Lung microvascular endothelial cell (primary cell): Measurements from ENCODE around the gene ITGAE. TPM values are rescaled to one million over a fixed set of nuclear protein-coding genes. Genes with fewer than 3 reads are reported as not detected.

Experiments
- DNase-seq, 2 donors: peaks; one replicate each; pipeline versions ENCODE4 v3.0.0 to v3.0.0-alpha.2; 2010; ENCODE audit warnings: low read depth in 2 of 2
- total RNA-seq: library from RNA; depleted of rRNA; stranded (reverse); fragments of >200 nt; gene quantifications from 2 replicates; pipeline ENCODE4 v1.2.1, GENCODE V29; 2014

The ITGAE gene
- total RNA-seq, 1 donor from 2014 or later: 12.3 TPM

DNA sequence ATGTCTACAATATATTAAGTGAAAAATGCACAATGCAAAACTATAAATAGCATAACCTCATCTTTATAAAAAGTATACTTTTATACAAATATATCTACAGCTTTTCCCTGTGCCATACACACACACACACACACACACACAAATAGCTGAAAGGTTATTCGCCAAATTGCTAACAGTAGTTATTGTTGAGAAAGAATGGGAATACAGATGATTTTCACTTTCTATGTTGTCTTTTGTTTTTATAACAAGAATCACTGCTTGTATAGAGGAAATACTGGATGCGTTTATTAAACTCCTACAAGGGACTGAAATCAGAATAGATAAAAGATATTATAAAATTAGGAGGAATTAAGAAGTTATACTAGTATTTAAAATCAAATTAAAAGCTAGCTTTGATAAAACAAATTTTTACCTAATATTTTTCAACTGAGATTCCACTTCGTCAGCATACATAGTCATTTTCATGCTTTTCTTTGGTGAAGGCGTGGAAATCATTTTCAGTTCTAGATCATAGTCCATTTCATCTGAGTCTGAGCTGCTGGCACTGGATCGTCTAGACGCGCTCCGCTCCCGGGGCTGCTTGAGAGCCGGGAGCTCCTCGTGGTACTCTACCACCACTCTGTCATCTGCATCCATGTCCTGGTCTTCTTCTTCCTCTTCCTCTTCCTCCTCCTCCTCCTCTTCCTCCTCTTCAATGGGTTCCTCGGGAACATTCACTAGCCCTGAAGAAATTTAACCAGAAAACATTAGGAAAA is 17.0 kb upstream of the ITGAE start:
- peak in 1 of 2 donors; percentile 30 for DNase-seq

DNA sequence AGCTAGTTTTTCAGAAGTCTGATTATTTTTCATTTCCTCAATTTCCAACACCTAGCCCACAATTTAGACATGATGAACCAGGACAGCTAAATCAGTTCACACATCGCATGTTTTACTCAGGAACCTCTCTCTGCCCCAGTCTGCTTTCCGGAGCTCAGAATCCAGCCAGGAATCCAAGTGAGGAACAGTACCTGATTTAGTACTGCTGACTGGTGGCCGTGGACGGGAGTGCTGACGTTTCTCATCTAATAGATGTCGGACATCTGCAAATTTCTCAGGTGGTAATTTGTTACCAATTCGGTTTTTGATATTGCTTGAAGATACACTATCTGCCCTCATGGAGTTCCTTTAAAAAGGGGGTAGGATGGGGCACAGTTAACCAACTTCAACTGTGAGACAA is 14.9 kb upstream of the ITGAE start:
- DNase-seq: no peak

DNA sequence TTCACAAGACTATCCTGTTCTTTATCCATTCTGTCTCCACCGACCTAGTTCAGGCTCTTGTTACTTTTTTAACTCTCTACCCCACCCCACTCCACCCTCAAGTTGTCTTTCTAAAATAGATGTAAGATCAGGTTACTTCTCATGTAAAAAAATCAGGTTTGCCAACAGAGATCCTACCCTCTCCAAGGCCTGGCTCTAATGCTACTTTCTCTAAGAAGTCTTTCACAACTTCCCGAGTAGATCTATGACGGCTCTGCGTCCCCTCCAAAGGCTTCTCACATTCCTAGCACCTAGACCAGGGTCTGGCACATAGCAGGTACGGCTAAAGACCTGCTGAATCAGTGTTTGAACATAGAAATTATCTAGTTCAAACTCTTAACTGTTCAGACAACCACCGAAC is 14.1 kb upstream of the ITGAE start:
- DNase-seq: no peak

DNA sequence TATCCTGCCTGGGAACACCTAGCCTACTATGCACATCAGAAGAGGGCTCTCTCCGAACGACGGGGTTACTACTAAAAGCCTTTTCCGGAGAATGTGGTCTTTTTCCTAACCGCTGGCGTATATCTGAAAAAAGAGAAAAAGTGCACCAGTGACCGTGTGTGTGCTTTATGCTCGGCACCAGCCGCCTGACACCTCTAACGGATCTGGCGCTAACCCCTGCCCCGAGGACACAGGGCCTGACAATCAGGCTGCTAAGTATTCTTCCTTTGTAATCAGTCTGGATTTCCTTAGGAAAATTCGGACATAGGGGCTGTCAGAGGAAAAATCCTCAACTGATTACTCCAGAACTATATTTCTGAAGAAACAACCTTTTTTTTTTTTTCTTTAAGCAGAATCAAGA is 13.4 kb upstream of the ITGAE start:
- no peak for DNase-seq

DNA sequence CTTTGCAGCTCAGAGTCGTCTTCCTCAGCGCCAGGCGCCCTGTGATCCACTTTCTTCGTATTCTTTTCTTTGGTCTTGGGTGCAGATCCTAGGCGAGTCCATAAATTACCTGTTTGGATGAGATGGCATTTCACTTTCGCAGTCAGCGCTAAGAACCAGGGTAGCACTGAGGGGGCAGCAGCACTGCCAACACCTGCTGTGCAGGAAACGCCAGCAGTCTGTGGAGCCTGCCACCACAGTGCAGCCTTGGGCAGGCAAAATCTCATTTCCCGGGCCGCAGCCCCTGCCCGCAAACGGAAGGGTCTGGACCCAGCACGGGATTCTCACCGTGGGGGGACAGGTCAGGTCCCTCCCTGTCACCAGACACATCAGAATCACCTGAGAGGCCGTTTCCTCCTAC is 12.2 kb upstream of the ITGAE start:
- DNase-seq: no peak

DNA sequence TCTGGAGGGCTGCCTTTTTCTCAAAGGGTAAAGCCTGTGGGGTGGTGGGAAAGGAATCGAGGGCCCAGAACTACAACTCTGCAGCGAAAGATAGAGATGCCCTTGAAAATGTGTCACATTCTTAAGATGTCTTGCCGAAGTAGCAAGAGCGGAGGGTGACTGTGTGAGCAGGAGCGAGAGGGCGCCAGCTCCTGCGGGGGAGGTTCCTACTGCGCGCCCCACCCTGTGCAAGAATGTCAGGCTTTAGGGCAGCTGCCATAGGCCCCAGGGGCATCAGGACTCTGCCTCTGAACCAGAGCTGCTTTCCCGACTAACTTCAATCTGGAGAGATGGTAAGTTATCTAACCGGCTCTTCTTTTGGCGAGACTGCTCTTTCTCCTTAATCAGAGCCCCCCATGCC is 11.8 kb upstream of the ITGAE start:
- DNase-seq: no peak

DNA sequence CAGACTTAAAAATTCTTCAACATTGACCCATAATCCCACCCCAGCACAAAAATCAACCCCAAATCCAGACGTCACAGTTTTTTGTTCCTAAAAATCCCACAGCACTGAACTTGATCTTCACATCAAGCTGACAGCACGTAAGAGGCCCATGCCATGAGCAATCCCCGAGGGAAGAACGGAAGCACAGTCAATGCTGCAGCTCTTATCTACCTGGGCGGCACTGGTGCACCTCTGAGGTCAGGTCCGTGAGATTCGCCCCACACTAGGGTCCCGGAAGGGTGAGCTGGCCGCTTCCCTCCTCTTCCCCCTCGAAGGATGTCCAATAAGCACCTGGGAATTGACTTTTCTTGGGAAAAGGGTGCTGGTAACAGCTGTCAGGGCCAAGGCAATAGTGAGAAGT is 11.3 kb upstream of the ITGAE start:
- DNase-seq: no peak

DNA sequence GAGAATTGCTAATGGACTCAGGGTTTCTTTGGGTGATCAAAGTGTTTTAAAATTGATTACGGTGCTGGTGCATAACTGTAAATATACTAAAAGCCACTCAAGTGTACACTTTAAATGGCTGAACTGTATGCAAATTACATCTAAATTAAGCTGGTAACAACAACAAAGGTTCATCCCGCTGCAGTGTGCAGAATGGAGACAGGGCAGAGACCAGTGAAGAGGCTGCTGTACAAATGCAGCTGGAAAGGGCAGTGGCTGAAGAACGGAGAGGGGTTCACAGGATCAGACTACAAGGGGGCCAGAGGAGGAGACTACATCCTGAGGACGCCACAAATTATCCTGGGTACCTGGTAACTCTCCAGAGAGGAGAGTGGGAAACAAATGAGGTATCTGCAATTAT is 9.0 kb upstream of the ITGAE start:
- DNase-seq: no peak

DNA sequence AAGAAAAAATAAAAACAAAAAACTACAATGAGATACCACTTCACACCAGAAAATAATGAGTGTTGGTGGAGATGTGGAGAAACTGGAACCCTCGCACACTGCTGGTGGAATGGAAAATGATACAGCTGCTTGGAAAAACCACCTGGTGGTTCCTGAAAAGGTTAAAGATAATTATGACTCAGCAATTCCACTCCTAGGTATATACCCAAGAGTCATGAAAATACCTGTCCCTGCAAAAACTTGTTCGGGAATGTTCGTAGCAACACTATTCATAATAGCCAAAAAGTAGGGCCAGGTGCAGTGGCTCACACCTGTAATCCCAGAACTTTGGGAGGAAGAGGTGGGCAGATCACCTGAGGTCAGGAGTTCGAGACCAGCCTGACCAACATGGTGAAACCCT is 8.1 kb upstream of the ITGAE start:
- no peak for DNase-seq

DNA sequence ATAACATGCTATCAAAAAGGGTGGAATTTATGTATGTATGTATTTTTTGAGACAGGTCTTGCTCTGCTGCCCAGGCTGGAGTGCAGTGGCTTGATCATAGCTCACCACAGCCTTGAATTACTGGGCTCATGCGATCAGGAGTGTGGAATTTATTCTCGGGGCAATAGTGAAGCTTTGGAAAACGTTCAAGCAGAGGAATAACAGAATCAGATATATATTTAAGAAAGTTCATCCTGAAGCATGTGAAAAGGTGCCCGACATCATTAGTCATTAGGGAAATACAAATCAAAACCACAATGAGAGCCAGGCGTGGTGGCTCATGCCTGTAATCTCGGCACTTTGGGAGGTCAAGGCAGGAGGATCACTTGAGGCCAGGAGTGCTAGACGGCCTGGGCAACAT is 7.7 kb upstream of the ITGAE start:
- no peak for DNase-seq

DNA sequence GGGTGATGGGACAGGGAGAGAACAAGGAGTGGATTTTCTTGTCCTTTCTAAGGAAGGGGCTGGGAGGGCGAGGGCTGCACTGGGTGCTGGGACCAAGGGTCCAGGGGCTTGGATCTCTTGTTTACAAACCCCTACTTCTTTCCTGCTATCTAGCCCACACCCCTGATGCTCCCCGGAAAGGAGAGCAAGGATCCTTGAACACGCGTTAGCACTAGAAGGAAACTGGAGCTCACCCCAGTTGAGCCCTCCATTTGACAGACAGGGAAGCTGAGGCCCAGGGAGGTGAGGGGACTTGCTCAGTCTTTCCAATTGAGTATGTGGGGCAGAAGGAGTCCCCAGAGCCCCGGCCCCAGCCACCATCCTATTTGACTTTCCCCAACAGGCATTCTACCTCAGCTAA is 4.6 kb upstream of the ITGAE start:
- no peak for DNase-seq

DNA sequence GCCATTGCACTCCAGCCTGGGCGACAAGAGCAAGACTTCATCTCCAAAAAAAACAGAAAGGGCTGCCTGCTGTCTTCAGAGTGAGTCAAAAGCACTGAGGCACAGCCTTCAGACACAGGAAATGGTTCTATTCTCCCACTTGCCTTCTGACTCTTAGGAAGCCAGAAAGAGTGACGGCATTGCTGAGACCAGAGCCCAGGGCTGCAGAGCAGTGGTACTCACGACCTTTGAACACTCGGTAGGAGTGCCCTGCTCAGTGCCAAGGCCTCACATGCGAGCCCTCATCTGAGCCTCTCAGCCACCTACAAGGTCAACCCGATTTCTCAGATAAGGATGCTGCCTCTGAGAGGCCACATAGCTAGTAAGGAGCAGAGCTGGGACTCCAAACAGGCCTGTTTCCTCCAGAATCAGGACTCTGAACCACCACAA is 3.5 kb upstream of the ITGAE start:
- DNase-seq: peak in 1 of 2 donors; percentile 58

DNA sequence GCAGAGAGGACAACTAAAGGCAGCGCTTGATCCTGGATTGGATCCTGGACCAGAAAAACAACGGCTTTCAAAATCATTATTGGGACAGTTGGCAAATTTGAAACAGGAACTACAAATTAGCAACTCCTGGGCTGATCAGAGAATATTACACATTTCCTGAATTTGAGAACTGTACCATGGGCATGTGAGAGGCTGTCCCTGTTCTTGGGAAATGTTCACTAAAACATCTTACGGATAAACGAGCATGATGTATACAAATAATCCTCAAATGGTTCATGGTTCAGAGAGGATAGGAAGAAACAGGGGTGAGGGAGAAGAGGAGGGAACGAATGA is 2.3 kb upstream of the ITGAE start:
- no peak for DNase-seq

DNA sequence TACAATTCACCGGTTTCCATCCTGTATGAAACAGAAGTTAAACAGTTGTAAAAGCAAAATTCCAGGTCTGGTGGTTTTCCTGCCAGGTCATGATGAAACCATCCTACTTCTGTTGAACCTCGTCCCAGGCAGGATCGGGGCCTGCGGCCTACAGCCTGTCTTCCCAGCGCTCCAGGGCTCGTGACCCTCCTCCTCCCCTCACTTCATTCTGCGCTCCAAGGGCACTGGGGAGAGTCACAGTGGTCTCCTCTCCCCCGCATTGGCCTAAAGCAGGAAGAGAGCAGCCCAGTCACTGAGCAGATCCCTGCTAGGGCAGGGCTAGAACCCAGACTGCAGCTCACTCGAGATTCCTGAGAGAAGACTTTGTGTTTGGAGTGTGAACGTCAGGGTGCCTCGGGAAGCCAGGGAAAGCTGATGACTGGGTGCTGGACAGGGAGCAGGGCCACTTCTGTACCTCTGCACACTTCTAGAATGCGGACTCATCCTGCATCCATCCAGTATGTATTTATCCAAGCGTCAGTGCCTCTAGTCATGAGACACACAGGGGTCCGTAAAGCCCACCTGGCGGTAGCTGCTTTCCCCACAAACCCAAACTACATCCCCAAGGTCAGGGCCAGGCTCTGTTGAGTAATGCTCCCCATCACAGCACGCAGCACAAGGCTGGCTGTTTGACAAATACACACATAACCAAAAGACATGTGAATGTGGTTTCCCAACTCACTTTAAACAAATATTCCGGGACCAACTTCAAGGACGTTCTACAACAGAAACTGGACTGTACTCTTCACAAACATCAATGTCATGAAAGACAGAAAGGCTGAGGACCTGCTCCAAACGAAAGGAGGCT is 1.7 kb upstream of the ITGAE start:
- no peak for DNase-seq

DNA sequence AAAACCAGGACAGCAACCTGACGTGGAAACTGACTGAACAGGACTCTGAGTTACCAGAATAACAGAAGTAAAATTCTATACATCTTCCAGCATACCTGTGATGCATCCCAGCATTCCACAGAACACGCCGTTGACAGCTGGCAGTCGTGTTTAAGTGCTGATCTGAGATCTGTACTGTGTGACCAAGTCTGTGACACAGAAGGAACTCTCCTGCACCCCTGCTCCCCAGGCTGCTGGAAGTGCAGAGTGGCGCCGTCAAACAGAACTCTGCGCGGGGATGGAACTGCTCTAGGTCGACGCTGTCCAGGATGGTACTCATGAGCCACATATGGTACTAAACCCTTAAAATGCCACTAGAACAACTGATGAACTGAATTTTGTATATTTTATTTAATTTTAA is 804 bp upstream of the ITGAE start:
- DNase-seq: no peak

DNA sequence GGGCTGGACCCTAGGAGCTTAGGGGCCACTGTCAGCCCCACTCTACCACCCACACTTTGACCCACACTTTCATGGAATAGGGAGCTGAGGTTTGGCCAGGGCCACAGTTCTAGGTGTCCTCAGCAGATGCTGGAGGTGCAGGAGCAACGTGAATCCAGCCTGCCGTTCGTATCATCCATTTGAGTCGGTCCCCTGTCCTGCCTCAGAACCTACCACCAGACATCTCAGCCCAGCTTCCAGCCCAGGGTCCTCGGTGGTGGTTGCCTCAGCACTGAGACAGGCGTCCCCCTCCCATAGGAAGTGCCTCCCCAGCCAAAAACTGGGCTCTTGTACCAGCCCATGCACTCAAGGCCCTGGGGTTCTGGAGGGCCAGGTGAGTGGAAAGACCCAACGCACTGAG is 359 bp upstream of the ITGAE start:
- DNase-seq: no peak

DNA sequence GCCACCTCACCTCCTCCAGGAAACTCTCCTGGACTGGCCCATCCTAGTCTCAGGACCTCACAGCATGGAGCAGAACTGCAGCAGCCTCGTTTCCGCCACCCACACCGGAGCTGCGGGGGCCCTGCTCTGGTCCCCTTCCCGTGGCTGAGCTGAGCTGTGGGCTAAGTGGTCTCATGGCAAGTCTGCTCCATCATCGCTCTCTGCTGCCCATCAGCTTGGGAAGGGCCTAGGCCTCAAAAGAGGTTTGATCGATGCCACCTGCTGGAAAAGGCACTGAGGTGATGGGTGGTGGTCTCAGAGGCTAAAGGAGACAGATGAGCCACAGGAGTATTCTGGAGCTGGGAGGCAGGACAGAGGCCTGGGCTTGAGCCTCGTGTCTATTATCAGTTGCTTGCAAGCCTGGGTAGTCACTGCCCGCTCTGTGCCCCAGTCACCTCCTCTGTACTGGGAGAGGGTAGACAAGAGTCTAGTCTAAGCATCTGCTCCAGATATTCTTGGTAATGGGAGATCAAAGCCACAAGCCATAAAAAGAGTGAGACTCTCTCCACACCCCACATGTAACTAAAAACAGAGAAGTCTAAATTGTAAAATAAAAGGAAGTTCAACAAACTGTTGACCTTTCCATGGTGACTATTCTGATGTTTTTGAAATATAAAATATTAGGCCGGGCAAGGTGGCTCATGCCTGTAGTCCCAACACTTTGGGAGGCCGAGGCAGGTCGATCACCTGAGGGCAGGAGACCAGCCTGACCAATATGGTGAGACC is 1.6 kb downstream of the ITGAE start:
- DNase-seq: no peak

DNA sequence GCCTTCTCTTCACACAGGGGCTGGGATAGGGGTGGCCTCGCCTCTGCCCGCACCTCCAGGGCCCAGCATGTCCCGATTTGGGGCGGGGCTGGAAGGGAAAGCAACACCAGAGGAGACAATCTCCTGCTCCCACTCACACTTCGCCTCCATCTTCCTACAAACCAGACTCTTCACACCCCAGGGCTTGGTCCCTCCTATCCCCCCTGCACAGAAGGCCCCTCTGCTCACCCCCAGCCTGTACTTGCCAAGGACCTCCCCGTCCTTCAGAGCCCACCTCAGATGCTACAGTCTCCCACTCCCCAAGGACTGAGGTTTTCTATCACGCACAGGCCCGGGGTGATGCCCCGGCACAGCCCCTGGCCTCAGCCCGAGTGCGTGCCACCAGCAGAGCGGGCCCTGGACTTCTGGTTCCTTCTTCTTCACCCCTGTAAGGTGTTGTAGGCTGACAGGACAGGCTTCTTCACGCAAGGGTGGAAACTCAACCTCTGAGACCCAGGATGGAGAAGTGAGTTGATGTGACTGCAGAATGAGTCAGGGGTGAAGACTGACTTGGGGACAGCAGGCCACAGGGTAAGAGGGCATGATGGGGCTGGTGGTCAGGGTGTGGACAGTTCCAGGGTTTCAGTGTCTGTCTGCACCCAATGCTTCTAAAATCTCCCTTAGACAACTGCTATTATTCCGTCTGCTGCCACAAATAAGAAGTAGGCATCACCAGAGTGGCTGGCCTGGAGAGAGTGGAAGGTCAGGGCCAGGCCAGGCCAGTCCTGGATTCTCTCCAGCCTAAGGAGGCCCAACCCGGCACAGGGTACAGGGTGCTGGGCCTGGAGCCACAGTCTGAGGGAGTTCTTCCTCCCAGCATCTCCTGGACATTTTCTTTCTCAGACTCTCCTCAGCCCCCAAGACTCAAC is 2.5 kb downstream of the ITGAE start:
- DNase-seq: no peak

DNA sequence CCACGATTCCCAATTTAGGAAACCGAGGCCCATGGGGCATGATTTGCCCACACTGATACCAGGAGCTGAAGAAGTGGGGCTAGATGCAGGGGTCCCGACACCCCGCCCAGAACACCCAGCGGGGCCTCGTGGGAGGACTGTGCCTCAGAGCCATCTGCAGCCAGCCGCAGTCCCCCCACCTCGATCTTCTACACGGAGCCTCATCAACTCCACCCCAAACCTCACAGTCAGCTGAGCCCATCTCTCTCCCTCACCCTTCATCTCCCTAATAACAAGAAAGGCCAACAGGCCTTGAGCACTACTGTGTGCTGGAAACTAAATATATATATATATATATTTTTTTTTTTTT is 4.2 kb downstream of the ITGAE start:
- DNase-seq: no peak

DNA sequence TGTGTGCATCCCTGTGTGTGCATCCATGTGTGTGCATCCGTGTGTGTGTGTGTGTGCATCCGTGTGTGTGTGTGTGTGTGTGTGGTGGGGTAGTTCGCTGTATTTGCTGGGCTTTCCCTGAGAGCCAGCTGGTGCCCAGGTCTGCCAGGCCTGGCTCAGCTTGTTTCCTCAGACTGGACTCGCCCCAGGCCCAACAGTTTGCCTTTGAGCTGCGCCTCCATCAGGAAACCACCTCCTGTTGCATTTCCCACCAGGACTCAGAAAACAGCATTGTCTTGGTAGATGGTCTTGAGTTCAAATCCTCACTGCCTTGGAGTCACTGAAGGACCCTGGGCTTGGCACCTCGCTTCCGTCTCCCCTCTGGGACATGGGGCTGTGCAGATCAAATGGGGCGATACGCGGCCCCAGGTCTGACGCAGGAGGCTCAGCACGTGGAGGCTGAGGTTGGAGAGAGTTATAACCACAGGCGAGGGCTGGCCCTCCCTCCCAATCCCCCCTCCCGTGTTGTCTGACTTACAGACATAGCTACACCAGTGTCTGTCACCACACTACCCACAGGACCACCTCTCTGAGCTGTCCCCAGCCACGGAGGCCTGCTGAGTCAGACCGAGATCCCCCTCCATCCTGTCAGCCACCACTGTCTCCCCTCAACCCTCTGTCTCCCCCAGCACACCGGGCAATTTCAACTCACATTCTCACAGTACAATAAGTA is 4.7 kb downstream of the ITGAE start:
- no peak for DNase-seq
